Kidney glomerular epithelial cell (primary cell): ENCODE data around the gene SELP.

Experiments
- DNase-seq: peaks from one replicate; lab custom pipeline; 2025; lab: John Stamatoyannopoulos, UW

Gene SELP

DNA sequence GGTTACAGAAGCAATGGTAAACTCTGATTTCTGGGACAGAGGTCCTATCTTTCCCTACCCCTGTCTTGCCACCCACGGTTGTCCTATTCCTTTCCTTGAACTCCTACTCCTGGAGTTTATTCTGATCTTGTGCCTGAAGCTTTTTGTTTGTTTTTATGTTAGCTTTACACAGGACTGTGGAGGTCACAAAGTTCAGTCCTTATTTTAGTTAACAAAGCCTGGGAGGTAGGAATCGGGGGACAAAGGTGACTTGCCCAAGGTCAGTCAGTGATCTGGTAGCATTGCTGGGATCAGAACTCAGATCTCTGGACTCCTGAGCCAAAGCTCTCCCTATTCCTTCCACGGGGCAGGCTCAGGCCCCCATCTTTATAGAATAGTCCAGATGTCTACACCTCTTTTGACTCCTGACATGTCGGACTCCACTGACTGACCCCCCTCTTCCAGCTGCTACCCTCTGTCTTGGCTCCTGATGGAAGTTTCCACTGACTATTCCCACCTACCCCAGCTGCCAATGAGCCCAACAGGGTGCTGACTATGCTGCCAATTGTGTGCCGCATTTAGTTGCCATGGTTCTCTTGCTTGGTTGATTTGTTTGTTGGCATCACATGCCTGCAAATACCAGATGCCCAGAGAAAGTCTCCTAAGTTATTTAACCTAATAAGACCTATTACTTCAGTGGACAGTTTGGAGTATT, 53.5 kb downstream of the SELP start:
- peak; percentile 54 for DNase-seq

DNA sequence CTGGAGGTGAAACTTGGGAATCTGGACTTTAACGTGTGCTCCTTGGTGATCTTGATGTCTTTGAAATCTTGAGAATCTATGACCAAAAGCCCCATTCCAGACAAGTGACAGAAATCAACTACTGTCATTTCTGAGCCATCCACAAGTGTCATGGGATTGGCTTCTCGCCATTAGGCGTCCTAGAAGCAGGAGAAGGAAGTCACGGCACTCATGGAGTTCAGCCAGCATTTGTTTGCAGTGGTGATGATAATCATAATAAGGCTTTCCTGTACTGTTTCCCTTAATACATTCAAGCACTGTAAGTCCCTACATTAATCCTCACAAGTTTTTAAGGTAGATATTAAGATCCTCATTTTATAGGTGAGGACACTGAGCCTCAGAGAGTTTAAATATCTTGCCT, 55.6 kb downstream of the SELP start:
- DNase-seq, result no peak

DNA sequence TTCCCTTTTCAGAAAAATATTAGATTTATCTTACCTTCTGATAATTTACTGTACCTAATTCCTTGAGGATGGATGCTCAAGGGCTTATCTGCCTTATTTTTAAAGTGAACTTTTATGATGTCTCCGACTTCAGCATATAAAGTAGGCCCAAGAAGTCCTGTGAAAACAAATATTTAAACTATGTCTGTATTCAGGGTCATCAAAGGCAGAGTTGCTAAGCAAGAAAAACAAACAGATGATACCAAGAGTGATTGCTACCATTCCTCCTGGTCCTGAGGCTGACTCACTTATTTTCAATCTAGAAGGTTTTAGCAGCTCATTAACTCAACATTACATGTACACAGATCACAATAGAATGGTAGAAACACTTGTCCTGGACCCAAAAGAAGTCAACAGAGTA, 57.7 kb downstream of the SELP start:
- peak; percentile 98 for DNase-seq

DNA sequence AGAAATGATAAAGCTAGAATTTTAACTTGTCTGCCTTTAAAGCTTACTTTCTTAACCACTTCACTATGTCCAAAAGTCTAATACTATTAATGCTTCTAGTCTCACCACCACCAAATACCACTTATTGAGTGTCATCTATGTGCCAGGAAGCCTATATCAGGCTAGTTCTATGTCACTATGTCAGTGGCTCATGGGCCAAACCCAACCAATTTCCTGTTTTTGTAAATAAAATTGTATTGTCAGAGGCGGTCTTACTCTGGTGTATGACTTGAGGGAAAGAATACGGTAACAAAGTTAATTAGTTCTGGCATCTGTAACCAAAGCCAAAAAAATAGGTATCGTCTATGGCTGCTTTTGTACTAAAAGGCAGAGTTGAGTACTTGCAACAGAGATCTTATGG, 58.5 kb downstream of the SELP start:
- DNase-seq, result no peak

DNA sequence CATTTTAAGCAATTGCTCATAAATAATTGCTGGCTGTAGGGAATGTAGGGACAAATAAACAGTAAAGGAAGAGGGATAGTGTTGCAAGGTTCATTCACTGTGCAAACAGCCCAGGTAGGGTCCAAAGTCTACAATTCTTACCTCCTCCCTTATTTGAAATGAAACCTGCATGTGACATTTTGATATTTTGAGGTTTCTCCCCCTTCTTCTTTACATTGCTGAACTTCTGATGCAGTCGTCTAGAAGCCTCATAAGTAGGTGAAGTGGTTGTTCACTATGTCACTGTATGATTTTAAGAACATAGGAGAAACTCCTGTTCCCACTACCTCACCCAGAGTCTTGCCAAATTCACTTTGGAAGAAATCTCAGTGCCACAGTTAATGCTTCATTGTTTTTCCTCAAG, 59.8 kb downstream of the SELP start:
- no peak for DNase-seq

DNA sequence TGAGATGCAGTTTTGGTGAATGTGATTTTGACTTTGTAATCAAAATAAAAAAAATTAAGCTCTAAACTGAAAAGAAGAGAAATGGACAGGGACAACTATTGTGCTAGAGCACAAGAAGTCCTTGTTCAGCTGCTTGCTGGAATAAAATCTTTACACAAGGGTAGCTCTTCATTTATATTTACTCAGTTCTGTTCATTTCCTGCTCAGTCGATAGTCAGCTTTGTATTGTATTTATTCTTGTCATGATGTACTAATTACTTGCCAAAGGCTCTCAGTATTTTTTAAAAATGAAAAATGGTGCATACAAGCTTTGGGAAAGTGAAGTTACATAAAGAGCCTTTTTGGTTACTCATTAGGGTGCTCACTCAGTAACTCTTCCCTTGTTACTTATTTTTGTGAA, 61.4 kb downstream of the SELP start:
- no peak for DNase-seq

DNA sequence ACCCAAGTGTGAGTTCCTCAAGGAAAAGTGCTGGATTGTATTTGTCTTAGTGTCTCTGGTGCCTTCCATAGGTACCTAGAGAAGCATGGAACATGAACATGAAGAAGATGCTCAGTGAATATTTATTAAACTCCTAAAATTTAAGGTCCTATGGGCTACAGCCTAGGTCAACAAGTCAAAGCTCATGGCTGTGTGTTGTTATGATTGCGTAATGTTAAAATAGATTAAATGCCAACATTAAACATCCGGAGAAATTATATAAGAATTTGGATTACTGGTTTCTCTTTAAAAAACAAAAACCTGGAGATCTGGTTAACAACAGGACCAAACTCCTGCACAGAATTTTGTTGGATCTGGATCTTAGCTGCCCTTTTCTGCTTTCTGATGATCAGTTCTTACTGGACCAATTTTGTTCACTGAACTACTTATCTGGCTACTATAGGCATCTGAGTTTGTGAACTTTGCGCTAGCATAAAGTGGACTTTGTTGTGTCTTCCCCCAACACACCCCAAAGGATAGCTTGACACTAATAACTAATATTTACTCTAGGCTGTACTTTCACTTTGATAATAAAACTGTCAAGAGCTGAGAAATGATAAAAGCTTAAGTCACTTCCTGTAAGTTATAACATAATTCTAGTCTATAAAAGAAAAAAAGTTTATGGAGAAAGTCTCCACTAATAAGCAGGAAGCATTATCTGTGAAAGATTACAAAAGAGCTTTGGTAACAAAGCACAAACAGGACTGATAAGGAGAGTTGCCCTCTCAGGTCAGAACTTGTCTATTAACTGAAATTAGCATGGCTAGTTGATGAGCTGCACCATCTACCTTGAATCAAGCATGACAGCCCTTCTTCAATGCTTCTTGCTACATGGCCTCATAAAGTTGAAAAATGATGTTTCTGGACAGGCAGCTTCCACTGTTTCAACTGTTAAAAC, 64.3 kb downstream of the SELP start:
- no peak for DNase-seq

DNA sequence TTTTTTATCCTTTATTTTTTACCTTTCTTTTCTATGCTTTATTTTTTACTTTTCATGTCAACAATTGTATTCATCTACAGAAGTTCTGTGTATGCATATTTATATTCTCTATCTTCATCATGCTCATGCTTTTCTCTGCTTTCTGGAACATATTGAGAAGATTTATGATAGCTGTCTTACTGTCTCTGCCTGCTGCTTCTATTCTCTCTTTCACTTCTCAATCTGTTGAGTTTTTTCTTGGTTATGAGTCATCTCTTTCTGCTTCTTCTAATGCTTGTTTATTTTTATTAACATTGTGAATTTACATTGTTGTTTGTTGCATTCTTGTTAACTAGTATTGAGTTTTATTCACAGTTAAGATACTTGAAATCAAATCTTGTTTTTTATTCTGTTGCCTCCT, 66.3 kb downstream of the SELP start:
- DNase-seq, result no peak

DNA sequence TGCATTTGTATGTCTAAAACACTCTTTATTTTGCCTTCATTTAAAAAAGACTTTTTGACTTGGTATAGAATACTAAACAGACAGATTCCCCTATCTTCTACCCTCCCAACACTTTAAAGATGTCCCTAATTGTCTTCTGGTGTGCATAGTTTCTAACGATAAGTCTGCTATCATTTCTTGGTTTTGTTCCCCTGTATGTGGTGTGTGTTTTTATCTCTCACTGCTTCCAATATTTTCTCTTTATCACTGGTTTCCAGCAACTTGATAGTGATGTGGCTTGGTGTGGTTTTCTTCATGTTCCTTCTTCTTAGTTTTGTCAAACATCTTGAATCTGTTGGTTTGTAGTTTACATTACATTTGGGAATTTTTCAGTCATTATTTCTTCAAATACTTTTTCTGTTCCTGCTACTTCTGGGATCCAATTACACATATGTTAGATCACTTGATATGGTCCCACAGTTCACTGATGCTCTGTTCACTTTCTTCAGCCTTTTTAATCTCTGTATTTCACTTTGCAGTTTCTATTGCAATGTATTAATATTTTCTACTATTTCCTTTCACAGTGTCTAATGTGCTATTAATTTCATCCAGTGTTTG, 66.8 kb downstream of the SELP start:
- DNase-seq, result no peak

DNA sequence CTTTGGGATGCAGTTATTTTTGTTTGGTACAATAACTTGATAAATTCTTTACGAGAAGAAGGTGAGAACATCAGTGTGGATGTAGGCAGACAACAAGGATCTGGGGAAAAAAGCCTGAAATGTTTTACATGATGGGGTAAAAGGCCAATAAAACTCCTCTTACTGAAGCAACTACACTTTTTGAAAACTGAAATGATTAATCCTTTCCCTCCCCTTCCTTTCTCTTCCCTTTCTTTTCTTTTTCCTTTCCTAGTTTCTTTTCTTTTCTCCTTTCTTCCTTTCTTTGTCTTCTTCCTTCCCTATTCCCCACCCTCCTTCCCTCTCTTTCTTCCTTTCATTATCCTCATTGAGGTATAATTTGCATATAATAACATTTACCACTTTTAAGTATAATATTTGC, 68.2 kb downstream of the SELP start:
- DNase-seq, result no peak

DNA sequence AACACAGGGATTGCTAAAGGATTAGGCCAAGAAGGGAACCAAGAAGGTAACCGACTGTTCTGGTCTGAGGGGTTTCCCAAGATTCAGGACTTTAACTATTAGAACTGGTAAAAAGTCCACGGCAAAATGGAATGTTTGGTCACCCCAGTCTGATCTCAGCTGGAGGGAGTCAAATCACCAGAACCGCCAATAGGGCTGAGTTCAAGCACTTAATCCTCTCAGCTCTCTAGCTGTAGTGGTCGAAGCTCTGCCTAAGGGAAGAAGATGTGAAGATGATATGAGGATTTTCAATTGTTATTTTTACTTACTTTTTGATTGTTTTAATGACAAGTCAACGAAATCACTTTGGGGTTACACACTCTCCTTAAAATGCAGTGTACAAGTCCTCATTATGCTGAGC, 72.8 kb downstream of the SELP start:
- DNase-seq, result no peak

DNA sequence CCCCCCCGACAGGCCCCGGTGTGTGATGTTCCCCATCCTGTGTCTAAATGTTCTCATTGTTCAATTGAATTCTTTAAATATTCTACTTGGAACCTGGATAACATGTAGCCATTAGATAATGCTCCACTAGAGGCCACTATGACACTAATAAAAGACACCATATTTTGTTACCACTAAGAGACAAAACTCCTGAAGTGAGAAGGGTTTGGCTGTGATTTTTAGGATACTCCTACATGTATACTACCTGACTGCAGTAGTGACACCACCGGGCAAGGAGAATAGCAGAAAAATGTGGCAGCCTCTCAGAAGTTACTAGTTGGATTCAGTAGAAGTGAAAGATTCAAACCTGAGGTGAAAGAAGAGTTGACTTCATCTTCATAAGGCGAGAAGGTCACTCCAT, 79.6 kb downstream of the SELP start:
- peak; percentile 58 for DNase-seq

DNA sequence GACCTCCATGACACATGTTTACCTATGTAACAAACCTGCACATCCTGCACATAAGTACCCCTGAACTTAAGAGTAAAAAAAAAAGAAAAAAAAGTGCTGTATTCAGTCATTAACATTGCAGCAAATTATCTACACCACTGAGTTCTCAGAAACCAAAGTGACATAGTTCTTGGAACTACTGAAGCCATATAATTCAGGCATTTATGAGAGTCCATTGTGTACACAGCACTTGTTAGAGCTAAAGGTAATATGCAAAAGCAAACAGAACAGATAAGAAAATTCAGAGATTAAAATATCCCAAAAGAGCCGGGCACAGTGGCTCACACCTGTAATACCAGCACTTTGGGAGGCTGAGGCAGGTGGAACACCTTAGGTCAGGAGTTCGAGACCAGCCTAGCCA, 81.6 kb downstream of the SELP start:
- no peak for DNase-seq

DNA sequence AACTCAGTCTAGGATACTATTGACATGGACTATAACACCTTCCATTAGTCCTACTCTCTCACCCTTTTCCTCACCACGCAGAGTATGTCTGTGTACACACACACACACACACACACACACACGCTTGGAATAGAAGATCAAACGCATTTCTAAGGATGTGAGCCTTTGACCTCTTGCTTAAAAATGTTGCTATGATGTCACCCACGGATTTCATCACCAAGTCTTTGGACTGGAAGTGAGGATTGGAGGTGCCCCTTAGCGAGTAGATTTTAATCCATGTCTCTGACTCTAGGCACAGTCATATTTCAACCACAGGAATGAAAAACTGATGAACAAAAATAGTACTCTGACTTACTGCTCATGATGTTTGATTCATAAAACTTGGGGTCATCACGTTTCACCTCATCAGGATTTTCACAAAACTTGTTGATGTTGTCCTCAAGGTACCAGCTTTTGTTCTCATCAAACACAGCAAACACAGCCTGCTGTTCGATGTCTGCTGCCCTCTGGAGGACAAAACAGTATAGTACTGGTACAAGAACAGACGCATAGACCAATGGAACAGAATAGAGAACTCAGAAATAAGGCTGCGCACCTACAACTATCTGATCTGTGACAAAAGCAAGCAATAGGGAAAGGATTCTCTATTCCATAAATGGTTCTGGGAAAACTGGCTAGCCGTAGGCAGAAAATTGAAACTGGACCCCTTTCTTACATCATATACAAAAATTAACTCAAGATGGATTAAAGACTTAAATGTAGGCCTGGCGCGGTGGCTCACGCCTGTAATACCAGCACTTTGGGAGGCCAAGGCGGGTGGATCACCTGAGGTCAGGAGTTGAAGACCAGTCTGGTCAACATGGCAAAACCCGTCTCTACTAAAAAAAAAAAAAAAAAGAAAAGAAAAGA, 83.6 kb downstream of the SELP start:
- peak; percentile 64 for DNase-seq

DNA sequence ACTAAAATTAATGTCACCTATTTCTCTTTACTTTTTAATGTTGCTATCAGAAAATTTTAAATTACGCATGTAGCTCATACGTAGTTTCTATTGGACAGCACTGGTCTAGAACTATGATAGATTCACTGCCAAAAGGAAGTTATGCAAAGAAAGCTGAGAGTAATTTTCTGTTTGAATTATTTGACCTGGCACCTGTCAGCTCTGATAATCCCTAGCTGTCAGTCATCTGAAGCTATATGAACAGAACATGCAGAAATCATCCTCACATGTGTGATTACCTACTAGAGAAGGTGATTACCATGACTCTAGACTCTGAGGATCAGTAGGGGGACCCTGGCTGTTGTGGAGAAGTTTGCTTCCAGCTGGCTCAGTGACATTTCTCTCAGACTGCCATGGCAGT, 84.5 kb downstream of the SELP start:
- no peak for DNase-seq

DNA sequence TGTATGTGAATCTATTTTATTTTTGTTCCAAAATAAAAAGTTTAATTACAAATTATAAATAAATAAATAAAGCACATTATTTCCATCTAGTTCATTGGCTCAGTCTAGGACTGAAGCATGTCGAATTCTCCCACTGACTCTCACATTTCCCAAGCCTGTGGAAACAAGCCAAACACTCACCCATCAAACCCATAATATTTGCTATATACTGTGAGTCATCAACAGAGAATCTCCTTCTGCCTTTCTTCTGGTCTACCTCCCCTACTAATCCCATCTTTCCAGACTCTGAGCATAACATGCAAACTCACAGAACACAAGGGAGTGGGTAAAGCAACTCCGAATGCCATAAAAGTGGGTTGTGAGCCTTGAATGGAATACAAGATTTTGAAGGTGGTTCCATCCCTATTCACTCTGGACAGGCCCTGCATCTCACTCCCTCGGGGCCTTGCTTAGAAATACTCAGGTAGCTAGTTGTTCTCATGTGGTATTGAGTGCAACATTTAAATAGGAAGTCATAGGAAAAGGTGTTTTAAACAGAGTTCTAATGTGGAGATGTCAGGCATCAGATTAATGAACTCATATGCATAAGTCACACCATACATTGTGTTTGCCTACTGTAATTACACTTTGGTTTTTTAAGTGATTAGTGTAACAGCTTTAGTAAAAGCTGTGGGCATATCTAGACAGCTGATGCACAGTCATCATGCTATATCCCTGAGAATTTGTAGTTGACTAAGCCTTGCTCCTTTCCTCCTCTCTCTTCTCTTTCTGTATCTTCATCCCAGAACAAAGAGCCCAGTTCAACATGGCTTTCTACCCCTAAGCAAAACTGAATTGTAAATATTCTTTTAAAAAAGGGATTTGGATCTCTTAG, 90.7 kb downstream of the SELP start:
- DNase-seq, result peak; percentile 91
